HepG2 (cell line): ENCODE measurements around the gene OGA. TPM values are rescaled to one million over a fixed set of nuclear protein-coding genes. Genes with fewer than 3 reads are reported as not detected.

Source experiments
- HNRNPK ChIP-seq: fragments of 200-400 bp; formaldehyde crosslinking; IDR thresholded peaks from 2 replicates; pipeline ENCODE4 v1.6.1; 2018; ENCODE audit warnings: low read length, low read depth, moderate library complexity, mild to moderate bottlenecking; ENCODE audit not compliant: poor library complexity, severe bottlenecking
- KAT8 ChIP-seq: IDR thresholded peaks from 2 replicates; pipeline ENCODE4 v1.6.1; 2016; ENCODE audit warnings: missing genetic modification reagents, missing compliant biosample characterization
- NCOA1 ChIP-seq: sonication (generic); formaldehyde crosslinking; IDR thresholded peaks from 2 replicates; pipeline ENCODE4 v1.9.0; 2021; ENCODE audit warnings: missing genetic modification reagents
- NFATC3 ChIP-seq: sonication (generic); formaldehyde crosslinking; IDR thresholded peaks from 2 replicates; pipeline ENCODE4 v1.5.1; 2020; ENCODE audit warnings: mild to moderate bottlenecking, missing genetic modification reagents
- ZBTB3 ChIP-seq: sonication (generic); formaldehyde crosslinking; IDR thresholded peaks from 2 replicates; pipeline ENCODE4 v1.4.0; 2020; ENCODE audit warnings: low read depth, mild to moderate bottlenecking, moderate library complexity, missing genetic modification reagents, borderline replicate concordance
- ZFX ChIP-seq: sonication (generic); formaldehyde crosslinking; IDR thresholded peaks from 2 replicates; pipeline ENCODE4 v1.4.0; 2020; ENCODE audit warnings: mild to moderate bottlenecking, low read depth, missing genetic modification reagents, moderate library complexity
- ZFY ChIP-seq: sonication (generic); formaldehyde crosslinking; IDR thresholded peaks from 2 replicates; pipeline ENCODE4 v1.4.0; 2020; ENCODE audit warnings: missing genetic modification reagents
- ZNF335 ChIP-seq: sonication (generic); formaldehyde crosslinking; IDR thresholded peaks from 2 replicates; pipeline ENCODE4 v1.4.0; 2020; ENCODE audit warnings: missing genetic modification reagents
- ZNF501 ChIP-seq: sonication (generic); formaldehyde crosslinking; IDR thresholded peaks from 2 replicates; pipeline ENCODE4 v1.5.1; 2020; ENCODE audit warnings: mild to moderate bottlenecking, moderate library complexity, missing genetic modification reagents
- ZNF556 ChIP-seq: sonication (generic); formaldehyde crosslinking; IDR thresholded peaks from 2 replicates; pipeline ENCODE4 v1.4.0; 2020; ENCODE audit warnings: mild to moderate bottlenecking, missing genetic modification reagents, borderline replicate concordance
- polyA plus RNA-seq, 8 experiments: library from polyadenylated mRNA; depleted of rRNA in 3 of 8; stranded (reverse) in 7 of 8; unstranded in 1 of 8; fragments of >200 nt; fragmentation: Illumina TruSeq in 4 of 8; extraction: Trizol in 4 of 8; gene quantifications; 2 replicates each; pipeline versions ENCODE4 v1.2.1 to v1.2.3, GENCODE V29; 2011 to 2016; ENCODE audit warnings: low read depth in 4 of 8, missing spikeins in 1 of 8, mixed read lengths in 1 of 8; ENCODE audit not compliant: insufficient read depth in 1 of 8
- total RNA-seq, 5 experiments: library from RNA; depleted of rRNA; stranded (reverse); fragments of >200 nt; fragmentation: Illumina TruSeq; extraction: Trizol; gene quantifications; 2 replicates each; pipeline ENCODE4 v1.2.3, GENCODE V29; 2016; ENCODE audit warnings: low read depth in 1 of 5
- TF ChIP-seq, protein P1 (sequence below): sonication (generic); formaldehyde crosslinking; IDR thresholded peaks from 2 replicates; pipeline ENCODE4 v1.8.0; 2022; ENCODE audit warnings: missing genetic modification reagents, mild to moderate bottlenecking, moderate library complexity, borderline replicate concordance
- TF ChIP-seq, protein P2 (sequence below): sonication (generic); formaldehyde crosslinking; conservative IDR thresholded peaks from 2 replicates; pipeline ENCODE4 v1.4.0; 2020; ENCODE audit warnings: missing genetic modification reagents
- TF ChIP-seq, protein P3 (sequence below): sonication (generic); formaldehyde crosslinking; IDR thresholded peaks from 2 replicates; pipeline ENCODE4 v1.4.0; 2020; ENCODE audit warnings: missing genetic modification reagents, mild to moderate bottlenecking, borderline replicate concordance
- TF ChIP-seq, protein P4 (sequence below): sonication (generic); formaldehyde crosslinking; IDR thresholded peaks from 2 replicates; pipeline ENCODE4 v1.4.0; 2020; ENCODE audit warnings: low read depth, missing genetic modification reagents
- TF ChIP-seq, protein P5 (sequence below): sonication (generic); formaldehyde crosslinking; IDR thresholded peaks from 2 replicates; pipeline ENCODE4 v1.8.1; 2022; ENCODE audit warnings: low read depth, mild to moderate bottlenecking, missing genetic modification reagents

Gene OGA
- total and polyA plus RNA-seq, 2 of the 13 experiments (the other 11 are each of a cell fraction or from before 2014, with no cell fraction given): 33.2 to 39.8 TPM

DNA sequence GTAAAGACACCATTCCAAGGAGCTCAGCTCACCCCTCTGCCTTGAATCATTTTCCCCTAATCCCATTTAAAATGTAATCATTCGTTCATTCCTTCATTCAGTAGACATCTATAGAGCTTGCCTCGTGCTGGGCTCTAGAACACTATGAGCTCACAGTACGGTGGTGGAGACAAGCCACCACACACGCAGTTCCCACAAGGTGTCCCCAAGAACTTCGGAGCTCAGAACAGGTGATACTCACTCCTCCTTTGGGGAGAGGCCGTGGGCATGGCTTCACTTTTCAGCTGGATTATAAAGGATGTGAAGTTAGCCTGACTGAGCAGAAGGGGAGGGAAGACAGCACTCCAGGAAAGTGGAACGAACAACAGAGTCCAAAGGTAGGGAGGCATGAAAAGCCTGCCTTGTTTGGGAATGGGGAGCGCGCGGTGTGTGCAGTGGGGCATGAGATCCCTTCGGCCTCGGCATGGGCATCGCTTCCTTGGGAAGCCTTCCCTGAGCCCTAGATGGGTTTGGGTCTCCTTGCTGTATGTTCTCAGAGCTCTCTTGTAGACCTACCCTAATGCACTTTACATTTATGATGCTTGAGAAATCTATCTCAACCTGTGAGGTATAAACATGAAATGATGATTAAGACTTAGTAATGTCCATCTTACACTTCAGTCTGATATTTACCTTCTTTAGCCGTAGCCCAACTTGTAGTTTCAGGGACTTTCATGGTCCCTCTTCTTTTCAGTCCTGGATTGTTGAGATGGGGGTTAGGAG lies 809 bp upstream of the OGA start (continued):
- TF ChIP-seq, protein P1, sequence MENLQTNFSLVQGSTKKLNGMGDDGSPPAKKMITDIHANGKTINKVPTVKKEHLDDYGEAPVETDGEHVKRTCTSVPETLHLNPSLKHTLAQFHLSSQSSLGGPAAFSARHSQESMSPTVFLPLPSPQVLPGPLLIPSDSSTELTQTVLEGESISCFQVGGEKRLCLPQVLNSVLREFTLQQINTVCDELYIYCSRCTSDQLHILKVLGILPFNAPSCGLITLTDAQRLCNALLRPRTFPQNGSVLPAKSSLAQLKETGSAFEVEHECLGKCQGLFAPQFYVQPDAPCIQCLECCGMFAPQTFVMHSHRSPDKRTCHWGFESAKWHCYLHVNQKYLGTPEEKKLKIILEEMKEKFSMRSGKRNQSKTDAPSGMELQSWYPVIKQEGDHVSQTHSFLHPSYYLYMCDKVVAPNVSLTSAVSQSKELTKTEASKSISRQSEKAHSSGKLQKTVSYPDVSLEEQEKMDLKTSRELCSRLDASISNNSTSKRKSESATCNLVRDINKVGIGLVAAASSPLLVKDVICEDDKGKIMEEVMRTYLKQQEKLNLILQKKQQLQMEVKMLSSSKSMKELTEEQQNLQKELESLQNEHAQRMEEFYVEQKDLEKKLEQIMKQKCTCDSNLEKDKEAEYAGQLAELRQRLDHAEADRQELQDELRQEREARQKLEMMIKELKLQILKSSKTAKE (CRISPR knock-in tag): no peak
- TF ChIP-seq, protein P2, sequence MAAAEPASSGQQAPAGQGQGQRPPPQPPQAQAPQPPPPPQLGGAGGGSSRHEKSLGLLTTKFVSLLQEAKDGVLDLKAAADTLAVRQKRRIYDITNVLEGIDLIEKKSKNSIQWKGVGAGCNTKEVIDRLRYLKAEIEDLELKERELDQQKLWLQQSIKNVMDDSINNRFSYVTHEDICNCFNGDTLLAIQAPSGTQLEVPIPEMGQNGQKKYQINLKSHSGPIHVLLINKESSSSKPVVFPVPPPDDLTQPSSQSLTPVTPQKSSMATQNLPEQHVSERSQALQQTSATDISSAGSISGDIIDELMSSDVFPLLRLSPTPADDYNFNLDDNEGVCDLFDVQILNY (CRISPR knock-in tag): no peak
- TF ChIP-seq ZNF501 (CRISPR knock-in tag): 0 out of 2 replicates have a peak, but pooled peaks have one; percentile 18
- peak; percentile 53; the same call in 1 of the 2 replicates for TF ChIP-seq NFATC3 (CRISPR knock-in tag)
- peak; percentile 51; the same call in 1 of the 2 replicates for TF ChIP-seq ZFX (CRISPR knock-in tag)
- TF ChIP-seq, protein P3, sequence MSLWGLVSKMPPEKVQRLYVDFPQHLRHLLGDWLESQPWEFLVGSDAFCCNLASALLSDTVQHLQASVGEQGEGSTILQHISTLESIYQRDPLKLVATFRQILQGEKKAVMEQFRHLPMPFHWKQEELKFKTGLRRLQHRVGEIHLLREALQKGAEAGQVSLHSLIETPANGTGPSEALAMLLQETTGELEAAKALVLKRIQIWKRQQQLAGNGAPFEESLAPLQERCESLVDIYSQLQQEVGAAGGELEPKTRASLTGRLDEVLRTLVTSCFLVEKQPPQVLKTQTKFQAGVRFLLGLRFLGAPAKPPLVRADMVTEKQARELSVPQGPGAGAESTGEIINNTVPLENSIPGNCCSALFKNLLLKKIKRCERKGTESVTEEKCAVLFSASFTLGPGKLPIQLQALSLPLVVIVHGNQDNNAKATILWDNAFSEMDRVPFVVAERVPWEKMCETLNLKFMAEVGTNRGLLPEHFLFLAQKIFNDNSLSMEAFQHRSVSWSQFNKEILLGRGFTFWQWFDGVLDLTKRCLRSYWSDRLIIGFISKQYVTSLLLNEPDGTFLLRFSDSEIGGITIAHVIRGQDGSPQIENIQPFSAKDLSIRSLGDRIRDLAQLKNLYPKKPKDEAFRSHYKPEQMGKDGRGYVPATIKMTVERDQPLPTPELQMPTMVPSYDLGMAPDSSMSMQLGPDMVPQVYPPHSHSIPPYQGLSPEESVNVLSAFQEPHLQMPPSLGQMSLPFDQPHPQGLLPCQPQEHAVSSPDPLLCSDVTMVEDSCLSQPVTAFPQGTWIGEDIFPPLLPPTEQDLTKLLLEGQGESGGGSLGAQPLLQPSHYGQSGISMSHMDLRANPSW (CRISPR knock-in tag): 0 out of 2 replicates have a peak, but pooled peaks have one; percentile 11
- TF ChIP-seq NCOA1 (CRISPR knock-in tag): no peak
- TF ChIP-seq ZNF556 (CRISPR knock-in tag): no peak
- no peak for TF ChIP-seq HNRNPK
- no peak for TF ChIP-seq KAT8 (CRISPR knock-in tag)
- TF ChIP-seq, protein P4, sequence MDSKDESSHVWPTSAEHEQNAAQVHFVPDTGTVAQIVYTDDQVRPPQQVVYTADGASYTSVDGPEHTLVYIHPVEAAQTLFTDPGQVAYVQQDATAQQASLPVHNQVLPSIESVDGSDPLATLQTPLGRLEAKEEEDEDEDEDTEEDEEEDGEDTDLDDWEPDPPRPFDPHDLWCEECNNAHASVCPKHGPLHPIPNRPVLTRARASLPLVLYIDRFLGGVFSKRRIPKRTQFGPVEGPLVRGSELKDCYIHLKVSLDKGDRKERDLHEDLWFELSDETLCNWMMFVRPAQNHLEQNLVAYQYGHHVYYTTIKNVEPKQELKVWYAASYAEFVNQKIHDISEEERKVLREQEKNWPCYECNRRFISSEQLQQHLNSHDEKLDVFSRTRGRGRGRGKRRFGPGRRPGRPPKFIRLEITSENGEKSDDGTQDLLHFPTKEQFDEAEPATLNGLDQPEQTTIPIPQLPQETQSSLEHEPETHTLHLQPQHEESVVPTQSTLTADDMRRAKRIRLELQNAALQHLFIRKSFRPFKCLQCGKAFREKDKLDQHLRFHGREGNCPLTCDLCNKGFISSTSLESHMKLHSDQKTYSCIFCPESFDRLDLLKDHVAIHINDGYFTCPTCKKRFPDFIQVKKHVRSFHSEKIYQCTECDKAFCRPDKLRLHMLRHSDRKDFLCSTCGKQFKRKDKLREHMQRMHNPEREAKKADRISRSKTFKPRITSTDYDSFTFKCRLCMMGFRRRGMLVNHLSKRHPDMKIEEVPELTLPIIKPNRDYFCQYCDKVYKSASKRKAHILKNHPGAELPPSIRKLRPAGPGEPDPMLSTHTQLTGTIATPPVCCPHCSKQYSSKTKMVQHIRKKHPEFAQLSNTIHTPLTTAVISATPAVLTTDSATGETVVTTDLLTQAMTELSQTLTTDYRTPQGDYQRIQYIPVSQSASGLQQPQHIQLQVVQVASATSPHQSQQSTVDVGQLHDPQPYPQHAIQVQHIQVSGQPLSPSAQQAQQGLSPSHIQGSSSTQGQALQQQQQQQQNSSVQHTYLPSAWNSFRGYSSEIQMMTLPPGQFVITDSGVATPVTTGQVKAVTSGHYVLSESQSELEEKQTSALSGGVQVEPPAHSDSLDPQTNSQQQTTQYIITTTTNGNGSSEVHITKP (CRISPR knock-in tag): no peak
- 0 out of 2 replicates have a peak, but pooled peaks have one; percentile 20 for TF ChIP-seq ZNF335 (CRISPR knock-in tag)
- TF ChIP-seq ZFY (CRISPR knock-in tag): no peak
- TF ChIP-seq, protein P5, sequence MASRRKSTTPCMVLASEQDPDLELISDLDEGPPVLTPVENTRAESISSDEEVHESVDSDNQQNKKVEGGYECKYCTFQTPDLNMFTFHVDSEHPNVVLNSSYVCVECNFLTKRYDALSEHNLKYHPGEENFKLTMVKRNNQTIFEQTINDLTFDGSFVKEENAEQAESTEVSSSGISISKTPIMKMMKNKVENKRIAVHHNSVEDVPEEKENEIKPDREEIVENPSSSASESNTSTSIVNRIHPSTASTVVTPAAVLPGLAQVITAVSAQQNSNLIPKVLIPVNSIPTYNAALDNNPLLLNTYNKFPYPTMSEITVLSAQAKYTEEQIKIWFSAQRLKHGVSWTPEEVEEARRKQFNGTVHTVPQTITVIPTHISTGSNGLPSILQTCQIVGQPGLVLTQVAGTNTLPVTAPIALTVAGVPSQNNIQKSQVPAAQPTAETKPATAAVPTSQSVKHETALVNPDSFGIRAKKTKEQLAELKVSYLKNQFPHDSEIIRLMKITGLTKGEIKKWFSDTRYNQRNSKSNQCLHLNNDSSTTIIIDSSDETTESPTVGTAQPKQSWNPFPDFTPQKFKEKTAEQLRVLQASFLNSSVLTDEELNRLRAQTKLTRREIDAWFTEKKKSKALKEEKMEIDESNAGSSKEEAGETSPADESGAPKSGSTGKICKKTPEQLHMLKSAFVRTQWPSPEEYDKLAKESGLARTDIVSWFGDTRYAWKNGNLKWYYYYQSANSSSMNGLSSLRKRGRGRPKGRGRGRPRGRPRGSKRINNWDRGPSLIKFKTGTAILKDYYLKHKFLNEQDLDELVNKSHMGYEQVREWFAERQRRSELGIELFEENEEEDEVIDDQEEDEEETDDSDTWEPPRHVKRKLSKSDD: no peak
- no peak for TF ChIP-seq ZBTB3 (CRISPR knock-in tag)
